Activated B cell treated with CpG ODN at 0.5 μM for 24 hours (primary cell): Measurements from ENCODE around the gene LDLRAD4. TPM values are rescaled to one million over a fixed set of nuclear protein-coding genes. Genes with fewer than 3 reads are reported as not detected.

ENCODE experiments used
- ATAC-seq: fragments of 200-7000 bp; cut with Tn5 transposase; one replicate; pipeline ENCODE4 v1.10.0; 2021; ENCODE audit warnings: low read depth, mild to moderate bottlenecking, moderate library complexity
- CTCF ChIA-PET: fragments of 350-600 bp; sonication (Branson Sonifier 250); formaldehyde crosslinking; loops from one replicate; lab custom pipeline; 2021; ENCODE audit warnings: antibody characterized with exemption; lab: Charles Lee
- POLR2A ChIA-PET: fragments of 350-600 bp; sonication (Branson Sonifier 250); formaldehyde crosslinking; loops from one replicate; lab custom pipeline; 2021; ENCODE audit warnings: antibody characterized with exemption; lab: Charles Lee
- DNase-seq: peaks from one replicate; pipeline ENCODE4 v3.0.0; 2022
- H3K27ac Mint-ChIP-seq: one replicate; pipeline ENCODE4 v1.8.0; 2020; ENCODE audit warnings: mixed read lengths
- H3K27me3 Mint-ChIP-seq: one replicate; pipeline ENCODE4 v1.8.0; 2021; ENCODE audit warnings: mixed read lengths
- H3K36me3 Mint-ChIP-seq: one replicate; pipeline ENCODE4 v1.8.0; 2021; ENCODE audit warnings: low read depth, mixed read lengths
- H3K4me1 Mint-ChIP-seq: one replicate; pipeline ENCODE4 v1.8.0; 2021; ENCODE audit warnings: mixed read lengths
- H3K4me3 Mint-ChIP-seq: one replicate; pipeline ENCODE4 v1.8.0; 2020; ENCODE audit warnings: mild to moderate bottlenecking, mixed read lengths
- H3K9me3 Mint-ChIP-seq: one replicate; pipeline ENCODE4 v1.8.0; 2020; ENCODE audit warnings: mixed read lengths
- CTCF ChIP-seq: fragments of 200-600 bp; IDR thresholded peaks from one replicate; pipeline ENCODE4 v1.8.0; 2022; ENCODE audit warnings: antibody characterized with exemption, mild to moderate bottlenecking
- intact Hi-C: fragments of 100-400 bp; cut with micrococcal nuclease; formaldehyde crosslinking; loops from one replicate; pipeline ENCODE4 v1.15.1; 2024
- total RNA-seq: library from RNA; stranded (reverse); gene quantifications from 2 replicates; pipeline ENCODE4 v1.2.3, GENCODE V29; 2022

LDLRAD4 gene
- total RNA-seq, 1 donor from 2014 or later, result 66.9 TPM

- ATAC-seq, result no peak
- Mint-ChIP-seq H3K4me3 (no peak overlapping the region), H3K27ac (no peak overlapping the region), H3K36me3 (no peaks in the 10 kb centered on the region), H3K4me1 (no peaks in the 10 kb centered on the region), H3K27me3 (no peaks in the 10 kb centered on the region), H3K9me3 (no peaks in the 10 kb centered on the region)
- intact Hi-C loops, result no loop called here
- POLR2A ChIA-PET, result no interaction called here
- no peak for TF ChIP-seq CTCF
- DNase-seq, result no peak
- CTCF ChIA-PET, result no interaction called here
These were observed 187.6 kb downstream of the LDLRAD4 start for GRCh38 chr18:13406049-13406615.

- intact Hi-C loops, result no loop called here
- POLR2A ChIA-PET, result no interaction called here
- no peaks in the 10 kb centered on the region for H3K4me1 Mint-ChIP-seq
- H3K9me3 Mint-ChIP-seq, result no peaks in the 10 kb centered on the region
- CTCF ChIA-PET, result no interaction called here
- no peak for TF ChIP-seq CTCF
- no peaks in the 10 kb centered on the region for H3K36me3 Mint-ChIP-seq
- no peak overlapping the region for H3K27ac Mint-ChIP-seq
- no peak overlapping the region for H3K4me3 Mint-ChIP-seq
- ATAC-seq (no peak), DNase-seq (no peak)
- no peaks in the 10 kb centered on the region for H3K27me3 Mint-ChIP-seq
These were observed 188.2 kb downstream of the LDLRAD4 start for GRCh38 chr18:13406736-13407135.

GRCh38 chr18:13407484-13407883 lies 188.9 kb downstream of the LDLRAD4 start:
- Mint-ChIP-seq H3K27me3 (no peaks in the 10 kb centered on the region), H3K4me3 (no peak overlapping the region), H3K36me3 (no peaks in the 10 kb centered on the region), H3K4me1 (no peaks in the 10 kb centered on the region), H3K27ac (no peak overlapping the region), H3K9me3 (peaks cover 6% of the 10 kb centered on the region)
- ATAC-seq (no peak), DNase-seq (no peak)
- intact Hi-C loops, result no loop called here
- ChIA-PET CTCF (no interaction called here), POLR2A (no interaction called here)
- TF ChIP-seq CTCF, result no peak

DNA sequence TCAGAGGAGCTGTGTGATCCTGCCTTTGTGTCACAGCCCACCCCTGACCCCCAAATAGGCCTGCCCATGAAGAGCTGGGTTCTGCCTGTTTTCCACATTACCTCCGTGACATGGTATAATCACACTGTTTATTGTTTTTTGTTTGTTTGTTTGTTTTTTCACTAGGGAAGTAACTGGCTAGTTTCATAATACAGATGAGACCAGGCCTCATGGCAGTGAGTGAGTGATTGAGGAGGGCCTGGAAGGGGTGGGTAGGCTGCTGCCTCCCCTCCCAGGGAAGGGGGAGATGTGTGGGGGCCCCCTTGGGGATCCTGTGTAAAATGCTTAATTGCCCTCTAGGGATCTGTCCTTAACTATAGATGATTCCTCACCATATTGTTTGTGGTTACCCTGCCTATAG lies 190.5 kb downstream of the LDLRAD4 start:
- Mint-ChIP-seq H3K36me3 (no peaks in the 10 kb centered on the region), H3K27me3 (no peaks in the 10 kb centered on the region), H3K4me1 (no peaks in the 10 kb centered on the region), H3K9me3 (peaks cover 7% of the 10 kb centered on the region), H3K4me3 (no peak overlapping the region), H3K27ac (no peak overlapping the region)
- intact Hi-C loops, result no loop called here
- ChIA-PET CTCF (no interaction called here), POLR2A (no interaction called here)
- TF ChIP-seq CTCF, result no peak
- ATAC-seq (no peak), DNase-seq (no peak)

GRCh38 chr18:13409997-13410396 lies 191.4 kb downstream of the LDLRAD4 start:
- Mint-ChIP-seq H3K9me3 (peaks cover 7% of the 10 kb centered on the region), H3K36me3 (no peaks in the 10 kb centered on the region), H3K4me1 (no peaks in the 10 kb centered on the region), H3K27ac (no peak overlapping the region), H3K4me3 (no peak overlapping the region), H3K27me3 (no peaks in the 10 kb centered on the region)
- POLR2A ChIA-PET, result no interaction called here
- TF ChIP-seq CTCF, result no peak
- DNase-seq (no peak), ATAC-seq (no peak)
- intact Hi-C loops, result no loop called here
- CTCF ChIA-PET, result no interaction called here
